Mesodermal cell (in vitro differentiated cells): Measurements from ENCODE around the gene TPRG1L.

Source experiments
- H3K27ac ChIP-seq: 2 replicates; pipeline ENCODE4 v1.7.0; 2013; ENCODE audit warnings: mild to moderate bottlenecking, low read depth, low read length, moderate library complexity; ENCODE audit not compliant: severe bottlenecking
- H3K36me3 ChIP-seq: 2 replicates; pipeline ENCODE4 v1.7.1; 2013; ENCODE audit warnings: mild to moderate bottlenecking, low read length, moderate library complexity; ENCODE audit not compliant: control insufficient read depth, insufficient read depth
- H3K4me1 ChIP-seq: one replicate; pipeline ENCODE4 v1.7.1; 2013; ENCODE audit warnings: mild to moderate bottlenecking, low read length; ENCODE audit not compliant: insufficient read depth, control insufficient read depth, poor library complexity, severe bottlenecking
- H3K4me3 ChIP-seq: 2 replicates; pipeline ENCODE4 v1.7.0; 2013; ENCODE audit warnings: low read length, control low read depth, mild to moderate bottlenecking; ENCODE audit not compliant: insufficient read depth, poor library complexity, severe bottlenecking; ENCODE audit errors: extremely low read depth
- H3K9me3 ChIP-seq: 2 replicates; pipeline ENCODE4 v1.7.1; 2013; ENCODE audit warnings: mild to moderate bottlenecking, low read length, moderate library complexity; ENCODE audit not compliant: control insufficient read depth
- WGBS, 2 experiments: methylation state at CpG; one replicate each; pipeline ENCODE4 v1.1.5; 2013; ENCODE audit warnings: missing lambda C conversion rate in 2 of 2; ENCODE audit not compliant: insufficient coverage in 2 of 2; 5-methylcytosine and 5-hydroxymethylcytosine counted together

Gene TPRG1L

DNA sequence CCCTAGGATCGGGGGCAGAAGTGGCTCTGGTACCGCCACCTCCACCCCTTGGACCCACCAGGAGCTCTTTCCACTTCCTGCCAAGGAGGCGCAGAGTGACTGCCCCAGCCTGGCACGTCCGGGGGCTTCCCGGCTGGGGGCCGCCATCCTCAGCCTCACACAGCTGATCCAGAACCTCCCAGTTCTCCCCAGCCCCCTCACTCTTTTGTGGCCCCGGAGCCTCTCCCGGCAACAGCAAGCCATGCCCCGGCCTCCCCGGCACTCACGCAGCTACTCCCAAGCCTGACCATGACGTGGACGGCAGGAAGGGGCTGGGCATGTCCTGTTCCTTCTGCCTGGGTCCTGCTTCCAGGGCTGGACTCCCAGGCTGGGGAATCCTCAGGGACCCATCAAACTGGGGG, 44.6 kb downstream of the TPRG1L start:
- Histone ChIP-seq H3K4me3 (no peak overlapping the region), H3K4me1 (peaks cover 9% of the 10 kb centered on the region), H3K36me3 (no peaks in the 10 kb centered on the region), H3K9me3 (no peaks in the 10 kb centered on the region), H3K27ac (no peak overlapping the region)
- 87 to 89% methylated on average over 12 to 13 of the region's 14 CpGs for WGBS, 2 experiments

DNA sequence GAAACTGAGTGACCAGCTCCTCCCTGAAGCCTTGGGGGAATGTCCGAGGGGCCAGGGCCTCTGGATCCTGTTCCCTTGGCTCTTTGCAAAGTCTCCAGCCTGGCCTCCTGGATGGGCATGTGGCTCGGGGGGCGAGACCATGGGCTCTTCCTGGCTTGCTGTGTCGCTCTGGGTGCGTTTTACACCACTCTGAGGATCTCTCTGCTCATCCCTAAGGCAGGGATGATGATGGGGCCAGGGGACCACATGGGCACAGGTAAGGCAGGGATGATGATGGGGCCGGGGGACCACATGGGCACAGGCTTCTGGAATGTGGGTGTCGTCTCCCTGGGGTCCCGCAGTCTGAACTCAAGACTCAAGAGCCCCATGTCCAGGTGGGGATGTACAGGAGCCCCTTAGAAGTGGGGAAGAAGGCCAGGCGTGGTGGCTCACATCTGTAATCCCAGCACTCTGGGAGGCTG, 45.2 kb downstream of the TPRG1L start:
- Histone ChIP-seq H3K4me1 (peaks cover 9% of the 10 kb centered on the region), H3K4me3 (no peak overlapping the region)
- 86 to 93% methylated on average over 7 to 8 of the region's 9 CpGs for WGBS, 2 experiments

DNA sequence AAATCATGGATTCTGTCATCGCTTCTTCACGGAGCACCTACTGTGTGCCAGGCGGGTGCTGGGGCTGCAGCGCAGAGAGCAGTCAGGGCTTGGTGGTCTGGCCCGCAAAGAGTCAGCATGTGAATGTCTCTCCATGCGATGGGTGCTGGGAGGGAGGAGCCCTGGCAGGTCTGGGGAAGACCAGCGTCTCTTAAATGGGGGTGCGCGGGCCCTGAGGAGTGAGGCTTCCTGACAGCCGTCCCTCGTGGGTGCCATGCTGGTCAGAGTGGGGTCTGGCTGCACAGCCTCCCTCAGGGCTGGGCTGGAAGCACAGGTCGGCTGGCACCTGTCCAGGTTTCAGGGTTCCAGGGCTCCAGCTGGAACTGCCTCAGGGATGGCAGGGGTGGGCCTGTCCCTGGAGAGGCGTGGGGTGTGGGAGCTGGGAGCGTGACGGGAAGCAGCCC, 46.0 kb downstream of the TPRG1L start:
- H3K36me3 ChIP-seq: no peaks in the 10 kb centered on the region
- 89 to 94% methylated on average over 12 to 15 of the region's 15 CpGs for WGBS, 2 experiments
- H3K9me3 ChIP-seq: no peaks in the 10 kb centered on the region
- H3K4me3 ChIP-seq: no peak overlapping the region
- peaks cover 9% of the 10 kb centered on the region for H3K4me1 ChIP-seq
- no peak overlapping the region for H3K27ac ChIP-seq

More for the DNA sequence above, 45.2 kb downstream of the TPRG1L start:
- Histone ChIP-seq H3K9me3 (no peaks in the 10 kb centered on the region), H3K27ac (no peak overlapping the region), H3K36me3 (no peaks in the 10 kb centered on the region)

DNA sequence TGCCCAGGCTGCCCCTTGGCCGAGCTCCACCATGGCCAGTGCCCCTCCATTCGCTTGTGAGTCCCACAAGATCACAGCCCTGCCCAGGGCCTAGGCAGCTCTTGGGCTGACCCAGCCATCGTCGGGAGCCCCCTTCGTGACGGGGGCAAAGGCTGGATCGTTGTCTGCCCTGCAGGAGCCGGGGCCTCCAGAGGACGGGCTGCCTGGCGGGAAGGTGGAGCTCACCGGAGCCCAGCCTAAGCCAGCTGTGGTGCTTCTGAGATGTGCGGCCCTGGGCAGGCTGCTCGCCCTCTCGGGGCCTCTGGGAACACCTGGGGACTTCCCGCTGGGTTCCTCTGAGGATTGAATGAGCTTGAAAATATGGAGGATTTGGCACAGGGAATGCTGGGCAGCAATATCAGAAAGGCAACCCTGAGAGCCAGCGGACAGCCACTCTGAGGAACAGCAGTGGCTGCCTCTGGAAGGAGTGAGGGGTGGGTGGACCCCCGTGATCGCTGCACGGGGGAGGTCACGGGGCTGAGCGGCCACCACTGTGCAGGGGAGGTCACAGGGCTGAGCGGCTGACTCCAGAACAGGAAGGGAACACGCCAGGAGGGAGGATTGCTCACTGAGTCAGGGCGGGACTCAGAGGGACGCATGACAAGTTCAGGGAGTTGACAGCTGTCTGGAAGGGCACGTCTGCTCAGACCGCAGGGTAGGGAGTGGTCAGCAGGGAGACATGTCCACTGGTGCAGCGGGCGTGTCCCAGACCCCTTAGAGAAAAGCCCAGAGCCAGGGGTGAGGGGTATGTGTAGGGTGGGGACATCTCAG, 46.8 kb downstream of the TPRG1L start:
- Histone ChIP-seq H3K36me3 (no peaks in the 10 kb centered on the region), H3K27ac (no peak overlapping the region), H3K4me1 (peaks cover 9% of the 10 kb centered on the region), H3K4me3 (no peak overlapping the region), H3K9me3 (no peaks in the 10 kb centered on the region)
- WGBS, 2 experiments: 56 to 67% methylated on average over 22 to 26 of the region's 29 CpGs

DNA sequence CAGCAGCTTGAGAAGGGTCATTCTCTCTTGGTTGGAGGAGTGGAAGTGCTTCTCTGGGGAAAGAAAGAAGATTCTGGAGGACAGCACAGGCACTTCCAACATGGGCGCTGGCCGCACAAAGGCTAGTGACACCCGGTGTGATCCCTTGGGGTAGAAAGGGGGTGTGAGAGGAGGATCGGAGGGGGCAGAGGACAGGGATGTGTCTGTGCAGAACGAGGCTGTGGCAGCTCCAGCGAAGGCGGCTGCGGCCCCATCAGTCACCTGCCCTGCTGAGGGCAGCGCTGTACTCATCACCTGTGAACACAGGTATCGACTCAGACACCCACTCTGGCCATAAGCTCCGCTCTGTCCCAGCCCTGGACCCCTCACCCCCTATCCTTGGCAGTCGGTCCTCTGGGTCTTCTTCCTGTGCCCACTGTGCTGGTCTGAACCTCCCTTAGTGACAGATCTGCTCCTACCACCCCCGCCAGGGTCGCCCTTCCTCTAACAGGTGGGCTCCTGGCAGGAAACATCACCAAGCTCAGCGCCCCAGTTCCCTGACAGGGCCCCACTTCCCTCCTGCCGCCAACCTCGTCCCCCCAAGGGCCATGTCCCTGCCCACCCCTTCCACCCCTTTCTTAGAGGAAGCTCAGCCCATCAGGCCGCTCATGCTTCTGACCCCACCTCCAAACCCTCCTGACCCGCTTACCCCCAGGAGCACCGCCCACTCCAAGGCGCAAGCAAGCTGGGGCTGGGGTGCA, 47.6 kb downstream of the TPRG1L start:
- WGBS, 2 experiments: 79 to 91% methylated on average over 15 to 21 of the region's 21 CpGs
- H3K9me3 ChIP-seq: no peaks in the 10 kb centered on the region

DNA sequence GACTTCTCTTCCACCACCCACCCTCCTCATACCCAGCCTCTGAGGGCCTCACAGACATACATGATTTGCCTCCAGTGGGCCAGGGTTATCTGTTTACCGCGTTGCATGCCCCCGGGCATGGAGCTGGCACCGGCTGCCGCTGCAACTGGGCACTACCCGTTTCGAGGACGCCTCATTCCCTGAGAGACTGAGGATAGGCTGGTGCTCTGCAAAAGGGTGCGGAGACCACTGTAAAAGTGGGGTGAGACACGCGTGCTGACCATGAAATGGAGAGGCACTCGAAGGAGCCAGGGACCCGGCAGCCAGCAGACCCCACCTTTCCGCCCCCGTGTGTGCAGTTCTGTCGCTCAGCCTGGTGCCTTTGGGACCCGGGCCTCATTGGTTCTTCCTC, 48.2 kb downstream of the TPRG1L start:
- WGBS, 2 experiments: 93% methylated on average over 16 to 17 of the region's 17 CpGs
- Histone ChIP-seq H3K9me3 (no peaks in the 10 kb centered on the region), H3K4me1 (peaks cover 9% of the 10 kb centered on the region), H3K27ac (no peak overlapping the region), H3K36me3 (no peaks in the 10 kb centered on the region), H3K4me3 (no peak overlapping the region)

More for the DNA sequence above, 47.6 kb downstream of the TPRG1L start:
- H3K4me3 ChIP-seq: no peak overlapping the region
- no peaks in the 10 kb centered on the region for H3K36me3 ChIP-seq
- H3K27ac ChIP-seq: no peak overlapping the region
- H3K4me1 ChIP-seq: peaks cover 9% of the 10 kb centered on the region

DNA sequence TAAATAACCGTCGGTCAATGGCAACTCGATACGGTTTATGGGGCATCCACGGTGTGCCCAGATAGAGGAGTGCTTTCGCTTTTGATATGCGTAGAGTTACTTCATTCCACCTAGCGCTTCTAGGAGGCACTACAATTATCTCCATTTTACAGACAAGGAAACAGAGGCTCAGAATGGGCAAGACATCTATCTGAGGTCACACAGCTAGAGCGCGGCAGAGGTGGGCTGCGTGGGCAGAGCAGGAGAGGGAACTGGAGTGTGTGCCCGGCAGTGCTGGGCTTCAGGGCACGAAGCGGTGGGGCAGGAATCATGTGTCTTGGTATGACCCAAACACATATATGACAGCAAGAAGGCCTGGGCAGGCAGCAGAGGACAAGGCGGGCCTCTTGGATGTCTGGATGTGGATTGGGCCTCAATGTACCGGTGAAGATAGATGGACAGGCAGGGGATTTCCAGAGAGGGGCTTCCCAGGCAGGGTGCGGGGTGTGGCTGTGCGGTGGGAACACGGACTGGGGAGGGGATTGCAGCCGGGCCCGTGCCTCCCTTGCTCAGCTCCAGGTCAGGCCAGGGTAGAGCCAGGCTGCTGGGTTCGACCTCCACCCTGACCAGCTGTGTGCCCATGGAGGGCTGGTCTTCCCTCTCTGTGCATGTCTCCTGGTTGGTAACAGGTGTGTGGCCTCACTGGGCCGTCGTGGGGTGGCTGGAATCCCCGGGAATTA, 48.7 kb downstream of the TPRG1L start:
- Histone ChIP-seq H3K27ac (no peak overlapping the region), H3K36me3 (no peaks in the 10 kb centered on the region), H3K4me3 (no peak overlapping the region), H3K9me3 (no peaks in the 10 kb centered on the region), H3K4me1 (peaks cover 8% of the 10 kb centered on the region)
- whole genome bisulfite sequencing, 2 experiments: 85 to 94% methylated on average over 19 to 21 of the region's 25 CpGs

DNA sequence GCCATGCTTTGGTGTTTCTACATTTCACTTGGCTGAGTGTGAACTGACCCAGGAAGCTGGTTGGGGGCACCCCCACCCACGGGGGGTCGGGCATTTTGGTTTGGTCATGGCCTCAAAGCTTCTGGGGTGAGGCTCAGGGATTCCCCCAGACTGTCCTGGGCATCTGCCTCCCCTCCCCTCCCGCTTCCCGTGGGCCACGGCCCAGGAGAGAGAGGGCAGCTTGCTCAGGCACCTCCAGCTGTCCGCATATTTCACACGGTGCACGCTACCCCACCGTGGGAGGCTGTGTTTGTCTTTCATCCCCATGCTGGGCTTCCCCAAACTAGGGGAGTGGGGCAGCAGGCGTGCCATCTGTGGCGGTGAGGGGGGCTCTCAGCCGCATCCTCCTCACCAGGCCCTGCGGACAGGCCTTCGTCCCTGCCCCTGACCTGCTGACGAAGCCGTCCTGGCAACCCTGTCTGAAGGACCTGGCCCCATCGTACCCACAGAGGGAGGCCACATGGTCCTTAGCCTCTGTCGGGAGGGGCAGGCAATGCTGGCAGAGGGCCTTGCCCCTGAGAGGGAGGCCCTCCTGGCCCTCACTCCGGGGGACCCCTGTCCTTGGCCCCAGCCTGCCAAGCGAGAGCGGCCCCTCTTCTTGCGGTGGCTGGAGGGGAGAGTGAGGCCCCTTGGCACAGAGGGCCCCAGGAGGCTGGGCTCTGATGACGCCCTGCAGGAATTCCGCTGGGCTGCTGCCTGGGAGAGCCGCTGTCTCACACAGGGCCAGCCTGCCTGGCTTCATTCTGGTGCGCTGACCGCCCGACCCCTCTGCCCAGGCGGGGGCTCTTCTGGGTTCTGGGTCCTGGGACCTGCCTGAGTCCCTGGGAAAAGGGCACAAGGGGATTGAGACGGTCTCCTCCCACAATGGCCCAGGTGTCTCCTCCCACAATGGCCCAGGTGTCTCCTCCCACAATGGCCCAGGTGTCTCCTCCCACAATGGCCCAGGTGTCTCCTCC, 49.6 kb downstream of the TPRG1L start:
- 78 to 82% methylated on average over 21 to 25 of the region's 30 CpGs for WGBS, 2 experiments
- Histone ChIP-seq H3K4me1 (peaks cover 4% of the 10 kb centered on the region), H3K36me3 (no peaks in the 10 kb centered on the region), H3K4me3 (no peak overlapping the region), H3K27ac (no peak overlapping the region), H3K9me3 (no peaks in the 10 kb centered on the region)

DNA sequence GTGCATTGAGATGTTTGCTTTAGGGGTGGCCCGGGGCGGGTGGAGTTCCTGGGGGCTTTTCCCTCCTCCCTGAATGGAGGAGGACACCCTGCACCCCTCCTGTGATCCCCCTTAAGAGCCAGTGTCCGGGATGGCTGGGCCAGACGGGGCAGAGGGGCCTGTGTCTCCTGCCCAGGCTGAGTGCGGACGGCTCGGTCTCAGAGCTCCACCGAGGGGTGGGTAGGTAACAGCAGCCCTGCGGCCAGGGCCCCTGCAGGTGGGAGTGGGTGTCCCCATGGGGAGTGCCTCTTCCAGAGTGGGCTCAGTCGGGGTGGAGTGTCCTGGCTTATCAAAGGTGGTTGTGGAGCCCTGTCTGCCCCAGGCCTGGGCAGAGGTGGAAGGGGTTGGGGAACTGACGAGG, 50.6 kb downstream of the TPRG1L start:
- no peak overlapping the region for H3K4me3 ChIP-seq
- H3K27ac ChIP-seq: no peak overlapping the region
- no peaks in the 10 kb centered on the region for H3K9me3 ChIP-seq
- WGBS, 2 experiments: 87 to 94% methylated on average over 7 to 9 of the region's 11 CpGs
- H3K4me1 ChIP-seq: peaks cover 4% of the 10 kb centered on the region
- no peaks in the 10 kb centered on the region for H3K36me3 ChIP-seq
